B cell (primary cell): Measurements from ENCODE around the gene TUBA4B. TPM values are rescaled to one million over a fixed set of nuclear protein-coding genes. Genes with fewer than 3 reads are reported as not detected.

ENCODE experiments used
- ATAC-seq: fragments of 200-7000 bp; cut with Tn5 transposase; one replicate; pipeline ENCODE4 v1.10.0; 2021; ENCODE audit warnings: low read depth, mild to moderate bottlenecking, moderate number of reproducible peaks, moderate library complexity
- CTCF ChIA-PET: fragments of 350-600 bp; sonication (Branson Sonifier 250); formaldehyde crosslinking; loops from one replicate; lab custom pipeline; 2021; ENCODE audit warnings: antibody characterized with exemption, inconsistent platforms; lab: Charles Lee
- POLR2A ChIA-PET: fragments of 350-600 bp; sonication (Branson Sonifier 250); formaldehyde crosslinking; loops from one replicate; lab custom pipeline; 2021; ENCODE audit warnings: antibody characterized with exemption; lab: Charles Lee
- DNase-seq: peaks from one replicate; pipeline ENCODE4 v3.0.0; 2013
- H2AFZ ChIP-seq: 2 replicates; pipeline ENCODE4 v1.6.1; 2012; ENCODE audit warnings: mild to moderate bottlenecking, low read depth, low read length; ENCODE audit not compliant: insufficient read depth, poor library complexity, severe bottlenecking
- H3K27ac ChIP-seq, 2 donors: 1 replicate in 1 of 2; 2 replicates in 1 of 2; pipeline ENCODE4 v1.5.1; 2012 to 2013; ENCODE audit warnings: low read length in 2 of 2, mild to moderate bottlenecking in 2 of 2, moderate library complexity in 1 of 2
- H3K27me3 ChIP-seq, 4 experiments: fragments of 200-600 bp in 1 of 4; sonication (generic) in 1 of 4; replicated peaks in 1 of 4; 1 replicate in 2 of 4; 2 replicates in 2 of 4; pipeline versions ENCODE4 v1.6.1 to v1.7.0; 2013 to 2016; ENCODE audit warnings: low read length in 3 of 4, mild to moderate bottlenecking in 2 of 4, mixed read lengths in 1 of 4, moderate library complexity in 1 of 4; ENCODE audit not compliant: insufficient read depth in 4 of 4, control insufficient read depth in 3 of 4; ENCODE audit errors: control extremely low read depth in 1 of 4
- H3K36me3 ChIP-seq, 2 experiments: replicated peaks in 1 of 2; 1 replicate in 1 of 2; 2 replicates in 1 of 2; pipeline versions ENCODE4 v1.6.1 to v1.7.1; 2013; ENCODE audit warnings: low read length in 1 of 2; ENCODE audit not compliant: insufficient read depth in 2 of 2, control insufficient read depth in 1 of 2; ENCODE audit errors: control extremely low read depth in 1 of 2, extremely low read depth in 1 of 2
- H3K4me1 ChIP-seq, 2 donors: fragments of 200-600 bp in 1 of 2; sonication (generic) in 1 of 2; 1 replicate in 1 of 2; 2 replicates in 1 of 2; pipeline versions ENCODE4 v1.5.1 to v1.6.1; 2013 to 2017; ENCODE audit warnings: low read length in 2 of 2; ENCODE audit not compliant: control insufficient read depth in 2 of 2, insufficient read depth in 2 of 2
- H3K4me2 ChIP-seq: replicated peaks from 2 replicates; pipeline ENCODE3; 2012; ENCODE audit warnings: mild to moderate bottlenecking, low read depth, low read length; ENCODE audit not compliant: poor library complexity, severe bottlenecking
- H3K4me3 ChIP-seq, 5 experiments: fragments of 200-600 bp in 1 of 5; sonication (generic) in 1 of 5; 1 replicate in 3 of 5; 2 replicates in 2 of 5; pipeline versions ENCODE4 v1.5.1 to v1.7.0; 2011 to 2016; ENCODE audit warnings: low read length in 4 of 5, mild to moderate bottlenecking in 4 of 5, low read depth in 2 of 5, control low read depth in 1 of 5, moderate library complexity in 1 of 5; ENCODE audit not compliant: insufficient read depth in 1 of 5; ENCODE audit errors: control extremely low read depth in 1 of 5, extremely low read depth in 1 of 5
- H3K79me2 ChIP-seq: fragments of 200-600 bp; sonication (generic); one replicate; pipeline ENCODE4 v1.6.0; 2016; ENCODE audit warnings: low read length; ENCODE audit not compliant: control insufficient read depth, insufficient read depth
- H3K9ac ChIP-seq: fragments of 200-600 bp; sonication (generic); 2 replicates; pipeline ENCODE4 v1.6.1; 2017; ENCODE audit warnings: mild to moderate bottlenecking, low read length, moderate library complexity
- H3K9me3 ChIP-seq, 3 donors: one replicate each; pipeline versions ENCODE4 v1.6.1 to v1.7.1; 2013; ENCODE audit warnings: low read length in 2 of 3; ENCODE audit not compliant: control insufficient read depth in 2 of 3, insufficient read depth in 1 of 3; ENCODE audit errors: control extremely low read depth in 1 of 3
- H4K20me1 ChIP-seq: 2 replicates; pipeline ENCODE4 v1.6.0; 2012; ENCODE audit warnings: mild to moderate bottlenecking, low read length; ENCODE audit not compliant: insufficient read depth, control insufficient read depth, poor library complexity, severe bottlenecking
- H3K27ac Mint-ChIP-seq: one replicate; pipeline ENCODE4 v1.8.0; 2021; ENCODE audit warnings: mixed read lengths
- H3K27me3 Mint-ChIP-seq: one replicate; pipeline ENCODE4 v1.8.0; 2021; ENCODE audit warnings: mixed read lengths
- H3K4me1 Mint-ChIP-seq: one replicate; pipeline ENCODE4 v1.8.0; 2021; ENCODE audit warnings: mixed read lengths
- H3K4me3 Mint-ChIP-seq: one replicate; pipeline ENCODE4 v1.8.0; 2021; ENCODE audit warnings: mixed read lengths
- H3K9me3 Mint-ChIP-seq: one replicate; pipeline ENCODE4 v1.8.0; 2022; ENCODE audit warnings: mixed read lengths; ENCODE audit not compliant: insufficient read depth
- EZH2 ChIP-seq: IDR thresholded peaks from 2 replicates; pipeline ENCODE4 v1.6.1; 2012; ENCODE audit warnings: borderline replicate concordance, low read depth, mild to moderate bottlenecking, moderate library complexity, low read length; ENCODE audit not compliant: insufficient read depth, poor library complexity, severe bottlenecking
- WGBS: methylation state at CpG from one replicate; pipeline ENCODE4 v1.1.5; 2013; ENCODE audit warnings: missing lambda C conversion rate; ENCODE audit not compliant: insufficient coverage; 5-methylcytosine and 5-hydroxymethylcytosine counted together
- intact Hi-C: fragments of 100-400 bp; cut with micrococcal nuclease; formaldehyde crosslinking; loops from one replicate; pipeline ENCODE4 v1.10.0; 2022
- polyA plus RNA-seq: library from polyadenylated mRNA; depleted of rRNA; stranded (reverse); fragments of >200 nt; gene quantifications from 2 replicates; pipeline ENCODE4 v1.2.3, GENCODE V29; 2012
- total RNA-seq, 2 donors: library from RNA; stranded (reverse); fragments of 120-200 nt in 1 of 2; gene quantifications; 1 replicate in 1 of 2; 2 replicates in 1 of 2; pipeline versions ENCODE4 v1.2.3 to v1.2.4, GENCODE V29; 2013 to 2022
- TF ChIP-seq, protein P1 (sequence below): fragments of 200-600 bp; IDR thresholded peaks from one replicate; pipeline ENCODE4 v1.8.0; 2022; ENCODE audit warnings: antibody characterized with exemption, mild to moderate bottlenecking

The TUBA4B gene
- total and polyA plus RNA-seq, 2 donors (not counting 1 experiment from before 2014, with no cell fraction given): not detected

DNA sequence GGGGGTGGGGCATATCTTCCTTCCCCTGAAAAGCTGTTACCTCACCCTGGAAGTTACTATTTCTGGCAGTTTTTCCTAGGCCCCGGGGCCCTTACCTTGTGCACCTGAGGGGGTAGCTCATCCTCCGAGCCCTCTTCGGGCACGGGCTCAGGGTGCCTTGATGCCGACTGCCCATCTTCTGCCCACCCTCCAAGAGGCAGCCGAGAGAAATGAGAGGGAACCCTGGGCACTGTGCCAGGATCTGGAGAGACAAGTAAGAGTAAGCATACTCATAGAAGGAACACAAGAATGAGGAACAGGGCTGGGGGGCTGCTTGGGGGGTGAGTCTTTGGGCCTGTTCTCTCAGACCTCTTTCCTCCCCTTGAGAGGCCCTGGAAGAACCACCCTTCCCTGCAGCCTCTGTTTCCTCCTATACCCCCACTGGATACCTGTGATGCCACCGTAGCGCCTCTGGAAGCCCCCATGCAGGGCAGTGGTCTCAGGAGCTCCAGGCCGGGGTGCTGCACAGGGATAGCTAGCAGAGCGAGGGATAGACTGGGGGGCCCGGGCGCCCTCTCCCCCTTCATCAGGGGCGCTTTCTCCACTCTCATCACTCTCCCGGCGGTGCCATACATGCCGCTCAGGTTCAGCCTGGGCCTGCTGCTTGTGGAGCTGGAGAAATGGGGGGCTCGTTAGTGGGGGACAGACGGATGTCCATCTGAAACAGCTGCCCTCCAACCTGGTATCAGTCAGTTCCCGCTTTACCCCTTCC, 32.2 kb upstream of the TUBA4B start:
- DNase-seq (no peak), ATAC-seq (no peak)
- WGBS: 97% methylated on average over 9 of the region's 19 CpGs
- Histone ChIP-seq H4K20me1 (peaks cover 54% of the 10 kb centered on the region), H3K27me3 (no peaks in the 10 kb centered on the region), H3K79me2 (peaks cover 8% of the 10 kb centered on the region), H3K9ac (no peak overlapping the region), H3K27ac (no peak overlapping the region), H2AFZ (no peak overlapping the region), H3K36me3 (peaks cover 9 to 57% of the 10 kb centered on the region in 2 experiments), H3K9me3 (no peaks in the 10 kb centered on the region), H3K4me2 (no peak overlapping the region), H3K4me3 (no peak overlapping the region), H3K4me1 (peaks cover 17 to 21% of the 10 kb centered on the region in 2 donors)
- intact Hi-C loops: no loop called here
- ChIA-PET POLR2A (no interaction called here), CTCF (no interaction called here)
- Mint-ChIP-seq H3K9me3 (no peaks in the 10 kb centered on the region), H3K4me3 (no peak overlapping the region), H3K27ac (no peak overlapping the region), H3K4me1 (peaks cover 20% of the 10 kb centered on the region), H3K27me3 (no peaks in the 10 kb centered on the region)
- TF ChIP-seq, protein P1, sequence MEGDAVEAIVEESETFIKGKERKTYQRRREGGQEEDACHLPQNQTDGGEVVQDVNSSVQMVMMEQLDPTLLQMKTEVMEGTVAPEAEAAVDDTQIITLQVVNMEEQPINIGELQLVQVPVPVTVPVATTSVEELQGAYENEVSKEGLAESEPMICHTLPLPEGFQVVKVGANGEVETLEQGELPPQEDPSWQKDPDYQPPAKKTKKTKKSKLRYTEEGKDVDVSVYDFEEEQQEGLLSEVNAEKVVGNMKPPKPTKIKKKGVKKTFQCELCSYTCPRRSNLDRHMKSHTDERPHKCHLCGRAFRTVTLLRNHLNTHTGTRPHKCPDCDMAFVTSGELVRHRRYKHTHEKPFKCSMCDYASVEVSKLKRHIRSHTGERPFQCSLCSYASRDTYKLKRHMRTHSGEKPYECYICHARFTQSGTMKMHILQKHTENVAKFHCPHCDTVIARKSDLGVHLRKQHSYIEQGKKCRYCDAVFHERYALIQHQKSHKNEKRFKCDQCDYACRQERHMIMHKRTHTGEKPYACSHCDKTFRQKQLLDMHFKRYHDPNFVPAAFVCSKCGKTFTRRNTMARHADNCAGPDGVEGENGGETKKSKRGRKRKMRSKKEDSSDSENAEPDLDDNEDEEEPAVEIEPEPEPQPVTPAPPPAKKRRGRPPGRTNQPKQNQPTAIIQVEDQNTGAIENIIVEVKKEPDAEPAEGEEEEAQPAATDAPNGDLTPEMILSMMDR: no peak
- TF ChIP-seq EZH2: no peak

DNA sequence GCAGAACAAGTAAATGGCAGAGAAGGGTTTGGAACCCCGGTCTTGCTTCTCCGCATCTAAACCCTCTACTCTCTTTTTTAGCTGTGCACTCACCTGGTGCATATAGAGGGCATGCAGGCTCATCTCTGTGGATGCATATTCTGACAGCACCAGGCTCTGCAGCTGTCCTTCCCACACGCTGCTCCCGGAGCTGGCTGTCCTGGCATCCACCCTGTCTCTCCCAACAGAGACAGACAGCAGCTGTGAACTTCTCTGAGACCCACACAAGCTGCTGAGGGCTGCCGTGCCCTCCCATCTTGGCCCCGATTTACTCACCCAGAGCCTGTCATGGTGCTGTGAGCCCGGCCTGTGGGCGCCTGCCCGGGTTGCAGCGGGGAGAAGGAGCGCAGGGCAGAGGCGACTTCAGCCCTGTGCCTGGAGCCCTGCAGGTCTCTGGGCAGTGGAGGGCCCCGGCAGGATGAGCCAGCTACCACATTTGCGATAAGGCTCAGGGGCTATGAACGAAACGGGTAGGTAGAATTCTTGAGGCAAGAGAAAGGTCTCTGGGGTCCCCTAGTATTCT, 31.0 kb upstream of the TUBA4B start:
- H4K20me1 ChIP-seq: peaks cover 64% of the 10 kb centered on the region

More for the DNA sequence above, 31.0 kb upstream of the TUBA4B start:
- H3K9me3 Mint-ChIP-seq: no peaks in the 10 kb centered on the region
- Histone ChIP-seq H3K4me3 (no peak overlapping the region), H3K27ac (no peak overlapping the region), H3K9ac (no peak overlapping the region), H3K9me3 (no peaks in the 10 kb centered on the region), H3K4me1 (peaks cover 17 to 21% of the 10 kb centered on the region in 2 donors), H3K36me3 (peaks cover 11 to 63% of the 10 kb centered on the region in 2 experiments), H3K4me2 (no peak overlapping the region), H2AFZ (no peak overlapping the region), H3K27me3 (no peaks in the 10 kb centered on the region), H3K79me2 (peaks cover 12% of the 10 kb centered on the region)
- DNase-seq (no peak), ATAC-seq (no peak)
- ChIA-PET CTCF (interaction anchor here (0.8 kb wide), 1 partner anchor 11 kb away, joined by 5 read pairs; no protein-coding TSS in a partner anchor), POLR2A (interaction anchor here (0.5 kb wide), 1 partner anchor 26 kb away, joined by 4 read pairs; no protein-coding TSS in a partner anchor)
- intact Hi-C loops: no loop called here
- no peaks in the 10 kb centered on the region for H3K27me3 Mint-ChIP-seq
- peaks cover 22% of the 10 kb centered on the region for H3K4me1 Mint-ChIP-seq
- WGBS: 97% methylated on average over 15 of the region's 16 CpGs
- no peak overlapping the region for H3K27ac Mint-ChIP-seq
- TF ChIP-seq, protein P1: no peak
- no peak for TF ChIP-seq EZH2
- no peak overlapping the region for H3K4me3 Mint-ChIP-seq
